ENCODE results near the gene CCDC192.

- no peak for TF ChIP-seq CTCF (conservative IDR thresholded peaks at IDR 0.05; ENCODE audit: low read length)
- TF ChIP-seq EZH2phosphoT487 (IDR thresholded peaks at IDR 0.05; ENCODE audit: borderline replicate concordance): no peak
These were observed 148.8 kb downstream of the CCDC192 start for GRCh38 chr5:127851964-127852363.

Data from Loucy (cell line).